NCI-H2196 (cell line): ENCODE measurements around the gene DCBLD2.

Experiments
- DNase-seq: peaks from one replicate; lab custom pipeline; 2025; ENCODE audit not compliant: unreplicated experiment; lab: John Stamatoyannopoulos, UW

The DCBLD2 gene

DNA sequence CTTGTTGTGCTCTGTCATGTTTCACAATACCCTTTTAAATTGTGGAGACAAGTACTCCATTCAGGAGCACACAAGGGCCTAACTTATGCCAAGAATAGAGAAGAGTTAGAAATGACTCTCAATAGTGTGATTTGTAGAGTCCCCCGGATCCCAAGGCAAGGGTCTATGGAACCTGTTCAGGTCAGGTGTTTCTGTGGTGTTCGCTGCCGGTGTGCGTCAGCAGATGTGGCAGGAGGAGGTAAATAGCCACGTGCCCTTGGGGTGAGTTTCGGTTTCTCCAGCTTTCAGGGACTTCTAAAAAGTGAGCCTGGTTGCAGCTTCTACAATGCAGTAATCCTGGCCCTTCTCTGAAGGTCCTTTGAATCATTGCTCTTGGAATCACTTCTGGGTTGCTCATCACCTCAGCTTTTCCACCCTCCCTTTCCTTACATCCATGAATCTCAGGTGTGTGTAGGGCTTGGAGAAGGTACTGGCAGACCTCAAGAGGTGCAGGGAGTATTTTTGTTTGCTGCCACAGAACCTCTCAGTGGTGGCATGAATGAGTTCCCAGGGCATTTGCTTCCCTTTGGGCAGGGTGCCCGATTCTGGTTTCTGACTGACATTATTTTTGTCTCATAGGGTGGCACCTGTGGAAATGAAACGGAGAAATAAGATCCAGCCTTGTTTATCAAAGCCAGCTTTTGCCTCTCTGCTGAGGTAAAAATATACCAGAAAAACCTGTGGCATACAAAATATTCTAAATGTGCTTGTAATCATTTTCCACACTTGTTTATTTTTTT is 131.0 kb downstream of the DCBLD2 start:
- peak; percentile 36 for DNase-seq

DNA sequence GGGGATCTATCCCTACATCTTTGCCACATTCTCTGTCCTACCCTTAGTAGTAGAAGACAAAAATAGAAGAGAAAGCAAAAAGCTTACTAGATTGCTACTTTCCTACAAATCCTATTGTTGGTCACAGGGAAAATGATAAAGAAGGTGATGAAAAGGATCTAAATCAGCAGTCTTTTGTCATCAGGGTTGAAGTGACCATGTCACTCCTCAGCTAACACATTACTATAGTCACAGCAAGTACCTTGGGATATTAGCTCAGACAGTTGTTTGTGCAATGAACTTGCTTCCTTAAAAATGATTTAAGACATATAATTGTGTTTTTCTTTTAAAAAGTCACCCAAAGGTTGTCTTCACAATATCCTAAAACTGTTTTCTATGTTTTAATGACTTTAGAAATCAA is 132.0 kb downstream of the DCBLD2 start:
- no peak for DNase-seq

DNA sequence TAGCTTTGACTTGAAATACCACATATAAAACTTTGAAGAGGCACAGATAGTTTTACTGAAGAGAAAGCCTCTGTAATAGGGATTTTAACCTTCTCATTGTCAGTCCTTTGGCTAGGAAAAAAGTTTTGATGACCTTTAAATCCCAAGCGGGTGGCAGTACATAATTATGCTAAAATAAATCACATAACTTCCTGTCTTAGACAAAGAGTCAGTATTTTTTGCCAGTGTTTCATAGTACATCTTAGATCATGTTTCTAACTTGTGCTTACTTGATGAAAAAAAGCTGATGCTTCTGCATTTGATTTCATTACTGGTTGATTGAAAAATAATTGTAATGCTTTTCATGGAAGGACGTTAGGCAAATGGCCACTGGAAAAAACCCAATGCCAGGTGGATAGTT is 132.5 kb downstream of the DCBLD2 start:
- DNase-seq: no peak

GRCh38 chr3:98766924-98767323 is 134.6 kb downstream of the DCBLD2 start:
- no peak for DNase-seq

GRCh38 chr3:98765721-98766120 is 135.8 kb downstream of the DCBLD2 start:
- no peak for DNase-seq

DNA sequence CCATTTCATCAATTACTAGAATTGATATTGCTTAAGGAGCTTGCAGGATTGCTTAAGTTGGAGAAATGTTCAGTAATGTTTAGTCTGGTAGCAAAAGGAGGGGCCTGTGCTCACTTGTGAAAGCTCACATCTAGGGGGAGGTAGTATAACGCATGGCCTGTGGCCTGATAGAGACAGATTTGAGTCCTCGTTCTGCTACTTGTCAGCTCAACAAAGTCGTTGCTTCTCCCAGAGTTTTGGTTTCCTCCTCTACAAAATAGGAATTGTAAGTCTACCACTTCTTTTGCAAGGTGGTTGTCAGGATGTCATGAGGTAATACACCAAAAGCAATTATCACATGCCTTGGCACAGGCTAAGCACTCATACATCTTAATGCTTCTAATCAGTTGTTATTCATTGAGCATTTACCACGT is 137.0 kb downstream of the DCBLD2 start:
- DNase-seq: no peak

DNA sequence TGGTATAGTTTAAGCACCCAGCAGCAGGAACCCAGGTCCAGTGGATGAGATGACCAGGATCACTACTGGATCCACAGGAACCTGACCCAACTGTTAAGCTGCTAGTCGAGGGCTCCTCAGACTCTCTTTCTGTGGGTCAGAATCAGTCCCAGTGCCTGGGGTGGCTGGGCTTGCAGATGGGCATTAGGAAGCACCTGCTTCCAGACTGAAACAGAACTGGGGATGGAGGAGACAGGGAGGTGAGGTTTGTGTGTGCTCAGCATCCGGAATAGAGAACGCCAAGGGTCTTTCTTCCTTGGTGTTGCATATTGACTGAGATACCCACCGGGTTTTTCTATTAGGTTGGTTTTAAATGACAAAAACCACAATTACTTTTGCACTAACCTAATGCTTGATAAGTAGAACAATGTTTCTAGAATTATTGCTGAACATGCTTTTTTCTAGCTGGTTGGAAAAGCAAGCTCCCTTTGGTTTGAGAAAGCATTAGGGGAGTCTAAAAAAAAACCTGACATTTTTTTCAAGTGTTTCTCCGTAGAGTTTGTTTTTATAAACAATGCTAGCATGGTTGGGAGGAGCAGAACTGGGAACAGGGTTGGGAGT is 137.6 kb downstream of the DCBLD2 start:
- DNase-seq: no peak

GRCh38 chr3:98763076-98763475 is 138.4 kb downstream of the DCBLD2 start, which contains the start of gene ST3GAL6:
TSS of gene ST3GAL6 (plus strand) at chr3:98763340. CDS start at chr3:98768441, 5,101 bp downstream.
- DNase-seq: no peak

DNA sequence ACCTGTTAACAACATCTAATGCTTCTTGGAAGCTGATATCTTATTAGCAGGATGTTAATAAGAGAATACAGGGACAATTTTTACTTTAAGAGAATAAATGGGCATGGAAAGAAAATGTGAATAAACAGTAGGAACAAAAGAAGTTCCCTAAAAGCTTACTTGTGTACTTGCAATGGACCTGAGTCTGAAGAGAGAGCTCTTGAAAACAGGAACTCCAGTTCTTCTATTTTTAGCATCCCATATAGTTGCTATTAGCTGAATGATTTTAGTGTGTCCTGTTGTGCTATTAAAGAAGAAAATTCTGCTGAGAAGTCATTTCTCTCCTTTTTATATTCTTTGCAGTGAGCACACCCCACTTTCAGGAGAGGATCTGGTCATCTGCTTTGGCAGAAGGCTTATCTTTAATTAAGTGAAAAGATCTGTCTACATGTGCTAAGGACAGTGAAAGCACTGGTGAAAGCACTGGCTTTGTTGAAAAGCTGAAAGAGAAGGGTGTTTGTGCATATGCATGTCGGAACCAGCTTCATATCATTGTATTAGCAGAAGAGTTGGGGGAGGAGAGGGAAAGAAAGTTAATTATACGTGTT is 139.8 kb downstream of the DCBLD2 start:
- DNase-seq: no peak

GRCh38 chr3:98759629-98760028 is 141.9 kb downstream of the DCBLD2 start:
- no peak for DNase-seq

DNA sequence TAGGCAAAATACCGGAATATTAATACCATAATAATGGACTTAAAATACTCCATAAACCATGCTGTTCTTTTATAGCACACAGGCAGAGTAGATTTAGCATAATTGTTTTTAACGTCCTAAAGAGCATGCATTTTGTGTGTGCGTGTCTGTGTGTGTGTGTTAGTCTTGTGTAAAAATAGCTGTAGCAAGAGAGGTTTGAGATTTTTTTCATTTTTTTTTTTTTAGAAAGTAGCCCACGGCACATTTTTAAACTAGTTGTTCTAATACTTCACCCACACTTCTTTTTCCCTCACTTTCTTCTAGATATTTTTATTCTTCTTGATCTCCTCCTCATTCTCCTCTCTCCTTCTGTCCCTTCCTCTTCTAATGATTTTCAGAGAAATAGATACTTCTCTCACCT is 145.9 kb downstream of the DCBLD2 start:
- no peak for DNase-seq

GRCh38 chr3:98754483-98754882 is 147.0 kb downstream of the DCBLD2 start:
- DNase-seq: no peak

DNA sequence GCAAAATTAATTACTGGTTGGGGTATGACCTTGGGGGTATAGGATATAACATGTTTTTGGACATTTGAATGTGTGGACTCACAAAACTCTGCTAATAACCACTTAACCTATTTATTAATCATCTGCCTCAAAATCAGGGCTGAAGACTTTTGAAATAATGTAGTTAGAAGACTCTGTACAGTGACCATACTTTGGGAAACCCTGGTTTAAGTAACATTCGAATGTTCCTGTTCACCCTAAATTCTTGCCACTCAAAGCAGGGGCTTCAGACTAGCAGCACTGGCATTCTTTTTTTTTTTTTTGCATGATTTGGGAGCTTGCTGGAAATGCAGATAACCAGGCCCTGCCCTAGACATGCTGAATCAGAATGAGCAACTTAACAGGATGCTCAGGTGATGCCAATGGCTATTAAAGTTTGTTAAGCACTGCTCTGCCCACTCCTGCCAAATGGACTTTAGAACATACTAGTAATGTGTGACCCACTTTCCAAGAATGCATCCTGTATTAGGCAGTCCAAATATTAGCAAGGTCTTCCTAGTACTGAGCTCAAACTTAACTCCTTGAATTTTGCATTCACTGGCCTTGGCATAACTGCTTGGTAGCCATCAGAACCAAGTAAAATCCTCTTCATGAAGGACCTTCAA is 151.1 kb downstream of the DCBLD2 start:
- no peak for DNase-seq

- DNase-seq: no peak
Observed at GRCh38 chr3:98746882-98747281, 154.6 kb downstream of the DCBLD2 start.

DNA sequence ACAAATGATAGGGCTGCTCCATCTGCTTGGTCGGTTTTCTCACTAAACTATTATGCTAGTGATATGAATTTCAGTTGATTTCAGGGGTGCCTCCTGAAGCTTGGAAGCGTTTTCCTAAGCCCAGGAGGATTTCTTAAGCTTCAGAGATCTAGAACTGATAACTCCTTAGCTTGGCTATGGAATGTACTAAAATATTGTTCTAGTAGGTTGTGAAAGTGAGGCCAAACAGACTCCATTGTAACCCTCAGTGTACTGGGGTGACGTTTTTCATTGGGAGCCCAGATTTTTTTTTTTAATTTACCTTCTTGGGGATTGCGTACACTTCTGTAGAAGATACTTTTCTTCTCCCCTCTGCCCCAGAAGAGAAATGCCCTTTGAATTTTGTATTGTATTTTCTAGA is 155.4 kb downstream of the DCBLD2 start:
- no peak for DNase-seq
